Panc1 (cell line): Measurements from ENCODE around the gene RNF224. TPM values are rescaled to one million over a fixed set of nuclear protein-coding genes. Genes with fewer than 3 reads are reported as not detected.

Experiments used
- ATAC-seq: fragments of 200-7000 bp; cut with Tn5 transposase; 2 replicates; pipeline ENCODE4 v1.9.1; 2020; ENCODE audit warnings: mild to moderate bottlenecking, moderate library complexity
- BruUV-seq: library from RNA; stranded (reverse); fragments of 400-500 nt; replicated peaks from 2 replicates; lab custom pipeline; 2021; lab: Mats Ljungman, UMichigan
- CTCF ChIA-PET: fragments of 300-600 bp; sonication (Branson Sonifier 250); formaldehyde crosslinking; loops from one replicate; lab custom pipeline; 2022; ENCODE audit warnings: antibody characterized with exemption; lab: Charles Lee
- POLR2A ChIA-PET: fragments of 300-600 bp; sonication (Branson Sonifier 250); formaldehyde crosslinking; loops from one replicate; lab custom pipeline; 2022; ENCODE audit warnings: antibody characterized with exemption; lab: Charles Lee
- DNase-seq: peaks from one replicate; pipeline ENCODE4 v3.0.0-alpha.2; 2010; ENCODE audit warnings: low read depth, low spot score
- H3K27ac ChIP-seq: 2 replicates; pipeline ENCODE4 v1.5.1; 2011; ENCODE audit warnings: mild to moderate bottlenecking, low read length, inconsistent platforms
- H3K27me3 ChIP-seq: fragments of 200-500 bp; sonication (Bioruptor generic); 2 replicates; pipeline ENCODE4 v1.6.0; 2014; ENCODE audit warnings: low read length, inconsistent platforms; ENCODE audit not compliant: control insufficient read depth, insufficient read depth
- H3K36me3 ChIP-seq: fragments of 200-500 bp; sonication (Bioruptor generic); 2 replicates; pipeline ENCODE4 v1.5.1; 2014; ENCODE audit warnings: inconsistent platforms, mild to moderate bottlenecking, low read length, moderate library complexity; ENCODE audit not compliant: control insufficient read depth, insufficient read depth
- H3K4me1 ChIP-seq: 2 replicates; pipeline ENCODE4 v1.5.1; 2011; ENCODE audit warnings: inconsistent platforms, mild to moderate bottlenecking, low read length, moderate library complexity; ENCODE audit not compliant: control insufficient read depth, insufficient read depth
- H3K4me3 ChIP-seq, 2 experiments: 2 replicates each; pipeline ENCODE4 v1.5.1; 2011 to 2012; ENCODE audit warnings: low read depth in 2 of 2, low read length in 2 of 2, mild to moderate bottlenecking in 2 of 2, inconsistent platforms in 1 of 2, moderate library complexity in 1 of 2
- H3K9me3 ChIP-seq: fragments of 200-500 bp; sonication (Bioruptor generic); 2 replicates; pipeline ENCODE4 v1.5.1; 2014; ENCODE audit warnings: low read depth, mild to moderate bottlenecking, inconsistent platforms, low read length, moderate library complexity; ENCODE audit not compliant: control insufficient read depth, insufficient read depth
- CTCF ChIP-seq: fragments of 450-650 bp; IDR thresholded peaks from 2 replicates; pipeline ENCODE4 v1.5.1; 2017; ENCODE audit warnings: mild to moderate bottlenecking
- POLR2AphosphoS5 ChIP-seq: IDR thresholded peaks from 2 replicates; pipeline ENCODE4 v1.6.1; 2012; ENCODE audit warnings: mild to moderate bottlenecking, low read depth, low read length, moderate library complexity
- REST ChIP-seq, 2 experiments: IDR thresholded peaks; 2 replicates each; pipeline ENCODE4 v1.6.1; 2011 to 2012; ENCODE audit warnings: low read depth in 2 of 2, control low read depth in 1 of 2, low read length in 1 of 2, mild to moderate bottlenecking in 1 of 2, moderate library complexity in 1 of 2; ENCODE audit not compliant: insufficient read depth in 1 of 2
- SIN3A ChIP-seq: IDR thresholded peaks from 2 replicates; pipeline ENCODE4 v1.6.1; 2012; ENCODE audit warnings: low read depth, mild to moderate bottlenecking, low read length, moderate library complexity, borderline replicate concordance; ENCODE audit not compliant: insufficient read depth
- TCF7L2 ChIP-seq: IDR thresholded peaks from 2 replicates; pipeline ENCODE4 v1.6.1; 2011; ENCODE audit warnings: mild to moderate bottlenecking, low read depth, low read length, inconsistent platforms
- in situ Hi-C: cut with HindIII; loops from 2 replicates; pipeline ENCODE4 v1.10.0; 2016; ENCODE audit warnings: low sequenced_read_pairs, low pct_unique_long_range_greater_than_20kb
- intact Hi-C: fragments of 100-400 bp; cut with micrococcal nuclease; formaldehyde crosslinking; loops from one replicate; pipeline ENCODE4 v1.10.0; 2022; ENCODE audit not compliant: unreplicated experiment
- total RNA-seq: library from RNA; stranded (reverse); gene quantifications from one replicate; pipeline ENCODE4 v1.2.1, GENCODE V29; 2021; ENCODE audit not compliant: unreplicated experiment

The RNF224 gene
- total RNA-seq, 1 experiment from 2014 or later: 0.15 TPM

- no TSS peak for BruUV-seq
- H3K4me1 ChIP-seq: peaks cover 18% of the 10 kb centered on the region
- POLR2A ChIA-PET: no interaction called here
- no peaks in the 10 kb centered on the region for H3K27me3 ChIP-seq
- in situ Hi-C loops (no loop called here), intact Hi-C loops (no loop called here)
- no peak for ATAC-seq
- H3K36me3 ChIP-seq: no peaks in the 10 kb centered on the region
- H3K27ac ChIP-seq: no peak overlapping the region
- no peak for TF ChIP-seq POLR2AphosphoS5
- no peaks in the 10 kb centered on the region for H3K9me3 ChIP-seq
- CTCF ChIA-PET: interaction anchor here (1.3 kb wide), 1 partner anchor 13 kb away, joined by 6 read pairs; the partner anchor contains the start of gene RNF224
- no peak for DNase-seq
- H3K4me3 ChIP-seq: no peak overlapping the region
Observed at GRCh38 chr9:137214620-137215019, 12.7 kb upstream of the RNF224 start.

- in situ Hi-C loops: no loop called here
- no peak overlapping the region for H3K27ac ChIP-seq
- TF ChIP-seq POLR2AphosphoS5 (no peak), SIN3A (no peak), REST (IDR thresholded peaks at IDR 0.05; ENCODE audit: insufficient read depth in 1 of 2, low read depth in 2 of 2, low read length in 1 of 2) (no peak), CTCF (no peak), TCF7L2 (no peak)
- H3K9me3 ChIP-seq: no peaks in the 10 kb centered on the region
- intact Hi-C loops: no loop called here
- H3K4me1 ChIP-seq: peaks cover 25% of the 10 kb centered on the region
- no peaks in the 10 kb centered on the region for H3K36me3 ChIP-seq
- no peak overlapping the region for H3K4me3 ChIP-seq
- ATAC-seq (no peak), DNase-seq (no peak)
- ChIA-PET POLR2A (no interaction called here), CTCF (no interaction called here)
- no peaks in the 10 kb centered on the region for H3K27me3 ChIP-seq
- BruUV-seq: no TSS peak
Observed at GRCh38 chr9:137215196-137215986, 11.9 kb upstream of the RNF224 start.
